GM12878 (cell line): ENCODE results near the gene RHOF. TPM values are rescaled to one million over a fixed set of nuclear protein-coding genes. Genes with fewer than 3 reads are reported as not detected.

Experiments used
- ATAC-seq: fragments of 200-7000 bp; cut with Tn5 transposase; 3 replicates; pipeline ENCODE4 v1.9.1; 2020; ENCODE audit warnings: mild to moderate bottlenecking, moderate library complexity
- BruUV-seq: library from RNA; stranded (reverse); fragments of 400-500 nt; replicated peaks from 2 replicates; lab custom pipeline; 2021; lab: Mats Ljungman, UMichigan
- CTCF ChIA-PET: fragments of 300-600 bp; sonication (Branson Sonifier 250); formaldehyde crosslinking; extraction: SDS; loops from one replicate; lab custom pipeline; 2021; ENCODE audit warnings: inconsistent platforms; lab: Yijun Ruan, JAX
- POLR2A ChIA-PET: fragments of 350-600 bp; formaldehyde crosslinking; extraction: SDS; loops from one replicate; lab custom pipeline; 2021; ENCODE audit warnings: inconsistent platforms; lab: Charles Lee
- RAD21 ChIA-PET: fragments of 300-600 bp; sonication (Branson Sonifier 250); formaldehyde crosslinking; loops from one replicate; lab custom pipeline; 2023; ENCODE audit warnings: antibody characterized with exemption; ENCODE audit not compliant: unreplicated experiment; lab: Charles Lee
- SMC1A ChIA-PET: fragments of 300-600 bp; sonication (Branson Sonifier 250); formaldehyde crosslinking; loops from one replicate; lab custom pipeline; 2023; ENCODE audit not compliant: unreplicated experiment, uncharacterized antibody; lab: Charles Lee
- DNase-seq: peaks from one replicate; pipeline ENCODE4 v3.0.0-alpha.2; 2011; ENCODE audit warnings: low read depth, low spot score
- FAIRE-seq: peaks from 3 replicates; lab custom pipeline; 2011; peaks lifted over from hg19 to GRCh38; lab: Jason Lieb, UNC
- H2AFZ ChIP-seq: 2 replicates; pipeline ENCODE4 v1.6.0; 2011; ENCODE audit warnings: low read depth, low read length, control low read depth; ENCODE audit not compliant: control insufficient read depth
- H3K27ac ChIP-seq: 2 replicates; pipeline ENCODE4 v1.5.1; 2011; ENCODE audit warnings: control low read depth; ENCODE audit not compliant: control insufficient read depth, insufficient read depth
- H3K27me3 ChIP-seq, 2 experiments: replicated peaks in 1 of 2; 2 replicates each; pipeline versions ENCODE4 v1.6.0 to v1.6.1; 2011; ENCODE audit warnings: low read length in 1 of 2; ENCODE audit not compliant: control insufficient read depth in 2 of 2, insufficient read depth in 2 of 2
- H3K36me3 ChIP-seq, 2 experiments: 2 replicates each; pipeline ENCODE4 v1.5.1; 2011; ENCODE audit warnings: low read length in 1 of 2; ENCODE audit not compliant: control insufficient read depth in 2 of 2, insufficient read depth in 2 of 2
- H3K4me1 ChIP-seq: 2 replicates; pipeline ENCODE4 v1.6.1; 2011; ENCODE audit warnings: mild to moderate bottlenecking, low read length, moderate library complexity, mixed read lengths; ENCODE audit not compliant: control insufficient read depth, insufficient read depth
- H3K4me2 ChIP-seq: 2 replicates; pipeline ENCODE4 v1.6.0; 2011; ENCODE audit warnings: control low read depth; ENCODE audit not compliant: control insufficient read depth, insufficient read depth
- H3K4me3 ChIP-seq: fragments of 200-600 bp; sonication (generic); 2 replicates; pipeline ENCODE4 v1.5.1; 2016
- H3K79me2 ChIP-seq: 2 replicates; pipeline ENCODE4 v1.6.0; 2011; ENCODE audit warnings: low read length; ENCODE audit not compliant: control insufficient read depth, insufficient read depth
- H3K9ac ChIP-seq: 2 replicates; pipeline ENCODE4 v1.8.0; 2011; ENCODE audit warnings: low read length, control low read depth, mixed read lengths; ENCODE audit not compliant: control insufficient read depth, insufficient read depth
- H3K9me3 ChIP-seq: replicated peaks from 3 replicates; pipeline ENCODE4 v1.5.1; 2011; ENCODE audit warnings: mild to moderate bottlenecking, low read length; ENCODE audit not compliant: control insufficient read depth, insufficient read depth
- H4K20me1 ChIP-seq: 2 replicates; pipeline ENCODE4 v1.6.0; 2011; ENCODE audit not compliant: control insufficient read depth, insufficient read depth
- ATF7 ChIP-seq: fragments of 450-650 bp; IDR thresholded peaks from 2 replicates; pipeline ENCODE4 v1.6.1; 2016; ENCODE audit warnings: low read depth, mild to moderate bottlenecking
- FOXK2 ChIP-seq: fragments of 450-650 bp; IDR thresholded peaks from 2 replicates; pipeline ENCODE4 v1.6.1; 2017; ENCODE audit warnings: mild to moderate bottlenecking, moderate library complexity
- JUNB ChIP-seq: IDR thresholded peaks from 2 replicates; pipeline ENCODE4 v1.6.1; 2016; ENCODE audit warnings: antibody characterized with exemption, mild to moderate bottlenecking
- KAT2A ChIP-seq: conservative IDR thresholded peaks from 2 replicates; pipeline ENCODE4 v1.6.1; 2011; ENCODE audit warnings: low read depth, low read length; ENCODE audit not compliant: control insufficient read depth
- MTA3 ChIP-seq: IDR thresholded peaks from 2 replicates; pipeline ENCODE4 v1.6.1; 2012; ENCODE audit warnings: low read length, inconsistent platforms, borderline replicate concordance
- POLR2AphosphoS2 ChIP-seq: IDR thresholded peaks from 2 replicates; pipeline ENCODE4 v1.6.1; 2011; ENCODE audit warnings: low read depth, mild to moderate bottlenecking, low read length, improper control_type of control experiment, moderate library complexity
- RAD21 ChIP-seq: IDR thresholded peaks from 2 replicates; pipeline ENCODE4 v1.6.1; 2011; ENCODE audit warnings: mild to moderate bottlenecking, low read depth, low read length, moderate library complexity; ENCODE audit not compliant: insufficient read depth
- RB1 ChIP-seq: fragments of 450-650 bp; formaldehyde crosslinking; IDR thresholded peaks from 2 replicates; pipeline ENCODE4 v1.6.1; 2017; ENCODE audit warnings: mild to moderate bottlenecking, borderline replicate concordance
- RELA ChIP-seq: fragments of 450-650 bp; IDR thresholded peaks from 2 replicates; pipeline ENCODE4 v1.8.0; 2014; ENCODE audit warnings: borderline replicate concordance; ENCODE audit not compliant: partially characterized antibody
- STAT3 ChIP-seq: IDR thresholded peaks from 2 replicates; pipeline ENCODE4 v1.6.1; 2011; ENCODE audit warnings: low read depth, low read length, improper control_type of control experiment
- SUZ12 ChIP-seq: fragments of 200-600 bp; sonication (generic); IDR thresholded peaks from one replicate; pipeline ENCODE4 v1.6.1; 2018; ENCODE audit warnings: antibody characterized with exemption, mild to moderate bottlenecking; ENCODE audit not compliant: unreplicated experiment
- TCF7 ChIP-seq: IDR thresholded peaks from 2 replicates; pipeline ENCODE4 v1.6.1; 2014; ENCODE audit warnings: antibody characterized with exemption, borderline replicate concordance
- ZBED1 ChIP-seq: IDR thresholded peaks from 2 replicates; pipeline ENCODE4 v1.6.1; 2016; ENCODE audit warnings: borderline replicate concordance
- WGBS: methylation state at CpG from one replicate; pipeline ENCODE4 v1.1.6; 2016; ENCODE audit warnings: low lambda C conversion rate; ENCODE audit not compliant: insufficient replicate concordance, insufficient coverage; ENCODE audit errors: missing lambda C conversion rate; 5-methylcytosine and 5-hydroxymethylcytosine counted together
- in situ Hi-C: fragments of 300-500 bp; cut with MboI; formaldehyde crosslinking; loops from 9 replicates; pipeline ENCODE4 v1.14.3; 2018; ENCODE audit warnings: mixed read lengths
- intact Hi-C: fragments of 100-400 bp; cut with micrococcal nuclease; formaldehyde crosslinking; loops from one replicate; pipeline ENCODE4 v1.14.2; 2022; ENCODE audit not compliant: unreplicated experiment
- polyA plus RNA-seq, 11 experiments: library from polyadenylated mRNA; depleted of rRNA in 4 of 11; unstranded in 6 of 11; stranded (reverse) in 5 of 11; fragments of >200 nt; fragmentation: Nextera tagmentation in 4 of 11; fragmentation: Illumina TruSeq in 1 of 11; extraction: Ambion mirVana in 4 of 11; extraction: Trizol in 1 of 11; gene quantifications; 1 replicate in 1 of 11; 2 replicates in 10 of 11; pipeline versions ENCODE4 v1.2.1 to v1.2.3, GENCODE V29; 2011 to 2016; ENCODE audit warnings: inconsistent platforms in 2 of 11, missing spikeins in 2 of 11, low read depth in 1 of 11
- total RNA-seq, 4 experiments: library from RNA; depleted of rRNA in 3 of 4; stranded (reverse); fragments of >200 nt in 3 of 4; fragmentation: Illumina TruSeq in 1 of 4; extraction: Trizol in 1 of 4; gene quantifications; 2 replicates each; pipeline versions ENCODE4 v1.2.1 to v1.2.3, GENCODE V29; 2013 to 2021
- TF ChIP-seq, protein P1 (sequence below): fragments of 450-650 bp; IDR thresholded peaks from 2 replicates; pipeline ENCODE4 v1.6.1; 2017; ENCODE audit warnings: mild to moderate bottlenecking, moderate library complexity
- TF ChIP-seq, protein P2 (sequence below): IDR thresholded peaks from 2 replicates; pipeline ENCODE4 v1.6.1; 2011; ENCODE audit warnings: borderline replicate concordance, low read depth, mild to moderate bottlenecking, moderate library complexity, low read length; ENCODE audit not compliant: insufficient read depth, poor library complexity, severe bottlenecking
- TF ChIP-seq, protein P3 (sequence below), 3 experiments: IDR thresholded peaks in 2 of 3; conservative IDR thresholded peaks in 1 of 3; 2 replicates each; pipeline ENCODE4 v1.5.1; 2011; ENCODE audit warnings: low read depth in 3 of 3, low read length in 3 of 3, mild to moderate bottlenecking in 3 of 3, control low read depth in 2 of 3, moderate library complexity in 2 of 3, inconsistent platforms in 1 of 3, mixed read lengths in 1 of 3; ENCODE audit not compliant: control insufficient read depth in 2 of 3, insufficient read depth in 1 of 3; ENCODE audit errors: extremely low read depth in 1 of 3

RHOF gene
- total and polyA plus RNA-seq, 10 of the 15 experiments (the other 5 are each of a cell fraction or from before 2014, with no cell fraction given), result 6.1 to 78.7 (median 39.7) TPM

DNA sequence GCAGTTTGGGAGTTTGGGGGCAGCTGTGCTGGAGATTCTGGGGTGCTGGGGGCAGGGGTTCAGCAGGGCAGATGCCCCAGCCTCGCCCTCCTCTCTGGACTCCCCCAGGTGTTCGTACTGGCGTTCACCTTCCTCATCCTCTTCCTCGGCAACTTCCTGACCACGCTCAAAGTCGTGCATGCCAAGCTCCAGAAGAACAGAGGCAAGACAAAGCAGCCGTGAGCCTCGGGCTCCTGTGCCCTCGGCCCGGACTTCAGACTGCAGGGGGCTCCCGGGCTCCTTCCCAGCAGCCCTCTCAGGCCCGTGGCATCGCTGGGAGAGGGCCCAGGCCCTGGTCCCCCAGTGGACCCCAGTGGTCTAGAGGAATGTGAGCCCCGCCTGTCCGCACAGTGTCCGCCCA is 18.0 kb downstream of the RHOF start:
- Histone ChIP-seq H3K27me3 (no peaks in the 10 kb centered on the region), H4K20me1 (no peaks in the 10 kb centered on the region), H3K4me1 (peaks cover 10% of the 10 kb centered on the region), H3K9ac (no peak overlapping the region), H2AFZ (no peak overlapping the region), H3K4me3 (no peak overlapping the region), H3K27ac (no peak overlapping the region), H3K4me2 (no peak overlapping the region), H3K36me3 (peaks cover 16 to 20% of the 10 kb centered on the region in 2 experiments), H3K79me2 (peaks cover 3% of the 10 kb centered on the region), H3K9me3 (no peaks in the 10 kb centered on the region)
- ATAC-seq, result no peak
- CTCF ChIA-PET, result interaction anchor here (15.0 kb wide), 1 partner anchor 16 kb away, joined by 492 read pairs; the partner anchor contains the start of gene RHOF
- RAD21 ChIA-PET, result interaction anchor here (11.5 kb wide), 1 partner anchor 17 kb away, joined by 230 read pairs; the partner anchor contains the start of gene RHOF
- in situ Hi-C loops, result no loop called here
- no TSS peak for BruUV-seq
- SMC1A ChIA-PET, result interaction anchor here (0.5 to 3.7 kb wide), 2 partner anchors 19 to 161 kb away, joined by 3 to 39 read pairs; partner anchors contain the start of gene RHOF
- 64% methylated on average over 16 of the region's 16 CpGs for WGBS
- POLR2A ChIA-PET, result interaction anchor here (3.5 kb wide), 1 partner anchor 19 kb away, joined by 26 read pairs; the partner anchor contains the start of gene RHOF
- FAIRE-seq, result no peak
- no peak for DNase-seq
- intact Hi-C loops, result no loop called here
- TF ChIP-seq FOXK2 (no peak), KAT2A (no peak), RAD21 (no peak), TCF7 (no peak), SUZ12 (no peak), ZBED1 (no peak), MTA3 (no peak), RB1 (no peak), JUNB (no peak), STAT3 (no peak), RELA (no peak), ATF7 (no peak), POLR2AphosphoS2 (no peak)
- TF ChIP-seq, protein P1, sequence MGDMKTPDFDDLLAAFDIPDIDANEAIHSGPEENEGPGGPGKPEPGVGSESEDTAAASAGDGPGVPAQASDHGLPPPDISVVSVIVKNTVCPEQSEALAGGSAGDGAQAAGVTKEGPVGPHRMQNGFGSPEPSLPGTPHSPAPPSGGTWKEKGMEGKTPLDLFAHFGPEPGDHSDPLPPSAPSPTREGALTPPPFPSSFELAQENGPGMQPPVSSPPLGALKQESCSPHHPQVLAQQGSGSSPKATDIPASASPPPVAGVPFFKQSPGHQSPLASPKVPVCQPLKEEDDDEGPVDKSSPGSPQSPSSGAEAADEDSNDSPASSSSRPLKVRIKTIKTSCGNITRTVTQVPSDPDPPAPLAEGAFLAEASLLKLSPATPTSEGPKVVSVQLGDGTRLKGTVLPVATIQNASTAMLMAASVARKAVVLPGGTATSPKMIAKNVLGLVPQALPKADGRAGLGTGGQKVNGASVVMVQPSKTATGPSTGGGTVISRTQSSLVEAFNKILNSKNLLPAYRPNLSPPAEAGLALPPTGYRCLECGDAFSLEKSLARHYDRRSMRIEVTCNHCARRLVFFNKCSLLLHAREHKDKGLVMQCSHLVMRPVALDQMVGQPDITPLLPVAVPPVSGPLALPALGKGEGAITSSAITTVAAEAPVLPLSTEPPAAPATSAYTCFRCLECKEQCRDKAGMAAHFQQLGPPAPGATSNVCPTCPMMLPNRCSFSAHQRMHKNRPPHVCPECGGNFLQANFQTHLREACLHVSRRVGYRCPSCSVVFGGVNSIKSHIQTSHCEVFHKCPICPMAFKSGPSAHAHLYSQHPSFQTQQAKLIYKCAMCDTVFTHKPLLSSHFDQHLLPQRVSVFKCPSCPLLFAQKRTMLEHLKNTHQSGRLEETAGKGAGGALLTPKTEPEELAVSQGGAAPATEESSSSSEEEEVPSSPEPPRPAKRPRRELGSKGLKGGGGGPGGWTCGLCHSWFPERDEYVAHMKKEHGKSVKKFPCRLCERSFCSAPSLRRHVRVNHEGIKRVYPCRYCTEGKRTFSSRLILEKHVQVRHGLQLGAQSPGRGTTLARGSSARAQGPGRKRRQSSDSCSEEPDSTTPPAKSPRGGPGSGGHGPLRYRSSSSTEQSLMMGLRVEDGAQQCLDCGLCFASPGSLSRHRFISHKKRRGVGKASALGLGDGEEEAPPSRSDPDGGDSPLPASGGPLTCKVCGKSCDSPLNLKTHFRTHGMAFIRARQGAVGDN, result no peak
- TF ChIP-seq, protein P2, sequence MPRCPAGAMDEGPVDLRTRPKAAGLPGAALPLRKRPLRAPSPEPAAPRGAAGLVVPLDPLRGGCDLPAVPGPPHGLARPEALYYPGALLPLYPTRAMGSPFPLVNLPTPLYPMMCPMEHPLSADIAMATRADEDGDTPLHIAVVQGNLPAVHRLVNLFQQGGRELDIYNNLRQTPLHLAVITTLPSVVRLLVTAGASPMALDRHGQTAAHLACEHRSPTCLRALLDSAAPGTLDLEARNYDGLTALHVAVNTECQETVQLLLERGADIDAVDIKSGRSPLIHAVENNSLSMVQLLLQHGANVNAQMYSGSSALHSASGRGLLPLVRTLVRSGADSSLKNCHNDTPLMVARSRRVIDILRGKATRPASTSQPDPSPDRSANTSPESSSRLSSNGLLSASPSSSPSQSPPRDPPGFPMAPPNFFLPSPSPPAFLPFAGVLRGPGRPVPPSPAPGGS, result no peak
- TF ChIP-seq, protein P3, sequence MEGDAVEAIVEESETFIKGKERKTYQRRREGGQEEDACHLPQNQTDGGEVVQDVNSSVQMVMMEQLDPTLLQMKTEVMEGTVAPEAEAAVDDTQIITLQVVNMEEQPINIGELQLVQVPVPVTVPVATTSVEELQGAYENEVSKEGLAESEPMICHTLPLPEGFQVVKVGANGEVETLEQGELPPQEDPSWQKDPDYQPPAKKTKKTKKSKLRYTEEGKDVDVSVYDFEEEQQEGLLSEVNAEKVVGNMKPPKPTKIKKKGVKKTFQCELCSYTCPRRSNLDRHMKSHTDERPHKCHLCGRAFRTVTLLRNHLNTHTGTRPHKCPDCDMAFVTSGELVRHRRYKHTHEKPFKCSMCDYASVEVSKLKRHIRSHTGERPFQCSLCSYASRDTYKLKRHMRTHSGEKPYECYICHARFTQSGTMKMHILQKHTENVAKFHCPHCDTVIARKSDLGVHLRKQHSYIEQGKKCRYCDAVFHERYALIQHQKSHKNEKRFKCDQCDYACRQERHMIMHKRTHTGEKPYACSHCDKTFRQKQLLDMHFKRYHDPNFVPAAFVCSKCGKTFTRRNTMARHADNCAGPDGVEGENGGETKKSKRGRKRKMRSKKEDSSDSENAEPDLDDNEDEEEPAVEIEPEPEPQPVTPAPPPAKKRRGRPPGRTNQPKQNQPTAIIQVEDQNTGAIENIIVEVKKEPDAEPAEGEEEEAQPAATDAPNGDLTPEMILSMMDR (IDR thresholded peaks at IDR 0.05 in 2 of 3, conservative IDR thresholded peaks at IDR 0.05 in 1 of 3; ENCODE audit: control insufficient read depth in 2 of 3, extremely low read depth in 1 of 3, insufficient read depth in 1 of 3, low read depth in 3 of 3, low read length in 3 of 3), result no peak
